ENCODE measurements around the gene ANO7.

ANO7 gene

GRCh38 chr2:241156971-241157441, 31.5 kb upstream of the ANO7 start:
- in situ Hi-C loops (cut with MboI; ENCODE audit: low sequenced_read_pairs) = no loop called here

- in situ Hi-C loops (cut with MboI; ENCODE audit: low sequenced_read_pairs) = no loop called here
Observed at GRCh38 chr2:241157841-241158545, 30.5 kb upstream of the ANO7 start.

- in situ Hi-C loops (cut with MboI; ENCODE audit: low sequenced_read_pairs) = no loop called here
Observed at GRCh38 chr2:241158546-241158900, 30.0 kb upstream of the ANO7 start.

DNA sequence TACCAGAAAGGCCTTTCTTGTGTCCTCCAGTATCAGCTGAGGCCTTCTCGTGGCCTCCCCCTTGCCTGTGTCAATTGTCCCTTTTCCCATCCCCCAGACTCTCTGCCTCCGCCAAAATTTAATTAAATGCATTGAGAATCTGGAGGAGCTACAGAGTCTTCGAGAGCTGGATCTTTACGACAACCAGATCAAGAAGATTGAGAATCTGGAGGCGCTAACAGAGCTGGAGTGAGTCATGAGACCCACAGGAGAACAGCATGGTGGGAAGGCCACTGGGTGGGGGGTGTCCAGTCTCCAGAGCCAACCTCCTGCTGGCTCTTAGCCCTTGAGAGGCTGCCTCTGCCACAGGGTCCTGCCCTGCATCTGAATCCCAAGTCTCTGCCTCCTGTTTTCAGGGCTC, 29.4 kb upstream of the ANO7 start:
- in situ Hi-C loops (cut with MboI; ENCODE audit: low sequenced_read_pairs) = no loop called here

DNA sequence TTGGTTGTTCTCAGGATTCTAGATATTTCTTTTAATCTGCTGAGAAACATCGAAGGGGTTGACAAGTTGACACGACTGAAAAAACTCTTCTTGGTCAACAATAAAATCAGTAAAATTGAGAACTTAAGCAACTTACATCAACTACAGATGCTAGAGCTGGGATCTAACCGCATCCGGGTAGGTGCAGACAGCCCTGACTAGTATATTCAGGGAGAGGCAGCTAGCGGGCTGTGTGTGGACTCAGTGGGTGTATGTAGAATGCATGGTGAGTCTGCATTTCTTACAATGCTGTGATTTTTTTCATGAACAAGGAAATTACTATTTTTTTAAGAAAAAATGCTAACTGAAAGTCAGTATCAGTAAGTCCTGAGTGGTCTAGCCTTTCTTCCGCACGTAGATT, 28.2 kb upstream of the ANO7 start:
- in situ Hi-C loops (cut with MboI; ENCODE audit: low sequenced_read_pairs) = no loop called here

DNA sequence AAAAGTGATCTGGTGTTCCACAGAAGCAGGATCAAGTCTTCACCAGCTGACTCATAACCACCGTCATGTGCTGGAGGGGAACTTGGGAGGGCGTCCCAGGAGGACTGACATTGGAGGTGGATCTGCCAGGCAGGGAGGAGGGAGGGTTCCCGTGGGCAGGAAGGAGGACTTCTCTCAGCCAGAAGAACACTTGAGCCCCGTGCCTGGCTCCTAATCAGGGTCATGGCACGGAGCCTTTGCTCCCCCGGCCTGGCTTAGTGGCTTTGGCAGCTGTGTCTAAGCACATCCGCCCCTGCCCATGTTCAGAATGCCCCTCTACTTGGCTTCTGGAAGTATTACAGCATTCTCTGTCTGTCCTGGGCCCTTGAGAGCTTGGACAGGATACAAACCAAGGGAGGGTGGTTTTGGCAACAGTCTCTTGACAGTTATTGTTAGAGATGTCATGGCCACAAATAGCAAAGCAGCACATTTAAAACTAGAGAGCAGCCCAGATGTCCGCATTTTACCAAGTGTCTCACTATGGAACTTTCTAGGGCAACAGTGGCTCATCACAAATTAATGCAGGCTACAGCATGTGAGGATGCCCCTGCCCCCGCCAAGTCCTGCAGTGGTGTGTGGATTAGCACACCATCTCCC, 26.7 kb upstream of the ANO7 start:
- in situ Hi-C loops (cut with MboI; ENCODE audit: low sequenced_read_pairs) = no loop called here

- in situ Hi-C loops (cut with MboI; ENCODE audit: low sequenced_read_pairs) = no loop called here
Observed at GRCh38 chr2:241163601-241164118, 24.8 kb upstream of the ANO7 start.

- in situ Hi-C loops (cut with MboI; ENCODE audit: low sequenced_read_pairs) = no loop called here
Observed at GRCh38 chr2:241168366-241168765, 20.1 kb upstream of the ANO7 start.

DNA sequence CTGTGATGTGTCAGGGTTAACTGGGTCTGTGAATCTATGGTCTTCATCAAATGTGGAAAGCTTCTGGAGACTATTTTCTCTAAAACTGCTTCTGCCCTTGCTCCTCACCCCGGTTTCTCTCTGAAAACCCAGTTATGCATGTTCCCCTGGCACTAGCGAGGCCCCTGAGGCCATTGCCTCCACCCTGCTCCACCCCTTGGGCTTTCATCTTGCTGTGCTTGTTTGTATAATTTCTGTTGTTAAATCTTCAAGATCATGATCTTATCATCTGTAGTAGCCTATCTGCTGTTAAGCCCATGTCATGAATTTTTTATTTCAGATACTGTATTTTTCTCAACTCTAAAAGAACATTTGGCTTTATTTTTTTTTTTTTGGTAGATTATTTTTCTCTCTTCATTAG, 14.9 kb upstream of the ANO7 start:
- in situ Hi-C loops (cut with MboI; ENCODE audit: low sequenced_read_pairs) = no loop called here

GRCh38 chr2:241177526-241178334, 10.7 kb upstream of the ANO7 start:
- in situ Hi-C loops (cut with MboI; ENCODE audit: low sequenced_read_pairs) = no loop called here

GRCh38 chr2:241178961-241179360, 9.5 kb upstream of the ANO7 start:
- in situ Hi-C loops (cut with MboI; ENCODE audit: low sequenced_read_pairs) = no loop called here

GRCh38 chr2:241179899-241180298, 8.6 kb upstream of the ANO7 start:
- in situ Hi-C loops (cut with MboI; ENCODE audit: low sequenced_read_pairs) = no loop called here

DNA sequence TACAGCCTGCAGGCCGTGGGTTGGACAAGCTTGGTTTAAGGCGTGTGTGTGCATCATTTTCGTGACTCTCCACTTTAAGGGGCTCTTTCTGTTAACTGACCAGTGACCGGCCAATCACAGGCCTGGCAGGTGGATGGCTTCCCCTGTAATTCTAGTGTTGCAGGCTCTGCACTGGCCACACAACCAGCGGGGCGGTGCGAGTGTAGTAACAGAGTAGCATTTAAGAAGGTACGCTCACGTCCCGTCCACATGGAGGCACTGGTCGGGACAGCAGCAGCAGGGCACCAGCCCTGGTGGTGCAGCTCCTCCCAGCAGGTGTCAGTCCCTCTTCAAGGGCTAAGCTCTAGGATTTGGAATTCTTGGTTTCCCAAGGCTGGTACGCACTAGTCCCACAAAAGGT, 8.0 kb upstream of the ANO7 start:
- in situ Hi-C loops (cut with MboI; ENCODE audit: low sequenced_read_pairs) = no loop called here

- in situ Hi-C loops (cut with MboI; ENCODE audit: low sequenced_read_pairs) = no loop called here
Observed at GRCh38 chr2:241182126-241182525, 6.4 kb upstream of the ANO7 start.

GRCh38 chr2:241182531-241183133, 5.8 kb upstream of the ANO7 start:
- in situ Hi-C loops (cut with MboI; ENCODE audit: low sequenced_read_pairs) = no loop called here

DNA sequence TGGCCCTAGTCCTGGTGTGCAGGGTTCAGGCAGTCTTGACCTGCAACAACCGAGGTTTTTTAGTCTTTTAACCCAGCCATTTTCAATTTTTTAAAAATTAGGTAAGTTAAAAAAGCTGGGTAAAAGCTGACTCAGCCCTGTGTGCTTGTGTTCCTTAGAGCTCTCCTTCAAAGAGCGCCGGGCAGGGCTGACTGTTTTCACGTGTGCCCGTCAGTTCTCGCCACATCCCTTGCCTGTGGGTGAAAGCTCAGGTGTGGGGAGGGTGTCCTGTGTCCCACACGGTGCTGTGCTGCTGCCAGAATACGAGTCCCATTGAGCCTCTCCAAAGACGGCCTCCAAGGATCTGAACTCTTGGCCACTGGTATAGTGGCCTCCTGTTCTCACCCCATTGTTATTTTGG, 5.3 kb upstream of the ANO7 start:
- in situ Hi-C loops (cut with MboI; ENCODE audit: low sequenced_read_pairs) = no loop called here

- in situ Hi-C loops (cut with MboI; ENCODE audit: low sequenced_read_pairs) = no loop called here
Observed at GRCh38 chr2:241184901-241185300, 3.6 kb upstream of the ANO7 start.

DNA sequence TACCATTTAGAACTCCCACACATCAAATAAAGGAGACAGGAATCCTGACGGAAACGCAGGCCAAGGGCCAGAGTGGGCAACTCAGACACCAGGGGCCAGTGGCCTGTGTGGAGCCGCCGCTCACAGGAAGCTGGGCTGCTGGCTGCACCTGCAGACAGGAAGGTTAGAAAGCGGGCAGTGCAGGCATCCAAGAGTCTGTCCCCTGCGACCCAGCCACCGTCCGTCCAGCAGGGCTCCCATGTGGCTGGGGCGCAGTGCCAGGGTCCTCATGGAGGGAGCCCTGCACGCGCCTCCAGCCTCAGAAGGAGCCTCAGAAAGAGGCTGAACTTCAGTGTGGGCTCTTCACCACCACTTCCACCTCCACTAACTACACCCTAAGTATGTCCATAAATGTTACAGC, 2.5 kb upstream of the ANO7 start:
- in situ Hi-C loops (cut with MboI; ENCODE audit: low sequenced_read_pairs) = no loop called here

- in situ Hi-C loops (cut with MboI; ENCODE audit: low sequenced_read_pairs) = no loop called here
Observed at GRCh38 chr2:241187101-241187917, 1.2 kb upstream of the ANO7 start.

- in situ Hi-C loops (cut with MboI; ENCODE audit: low sequenced_read_pairs) = no loop called here
Observed at GRCh38 chr2:241187918-241188234, 601 bp upstream of the ANO7 start.

Measured in HL-60/S4 treated with phorbol 12-myristate 13-acetate at 8.2 ng/mL for 4 days and 3 days (cell line).